Measurements from ENCODE around the gene FAM193A.

DNA sequence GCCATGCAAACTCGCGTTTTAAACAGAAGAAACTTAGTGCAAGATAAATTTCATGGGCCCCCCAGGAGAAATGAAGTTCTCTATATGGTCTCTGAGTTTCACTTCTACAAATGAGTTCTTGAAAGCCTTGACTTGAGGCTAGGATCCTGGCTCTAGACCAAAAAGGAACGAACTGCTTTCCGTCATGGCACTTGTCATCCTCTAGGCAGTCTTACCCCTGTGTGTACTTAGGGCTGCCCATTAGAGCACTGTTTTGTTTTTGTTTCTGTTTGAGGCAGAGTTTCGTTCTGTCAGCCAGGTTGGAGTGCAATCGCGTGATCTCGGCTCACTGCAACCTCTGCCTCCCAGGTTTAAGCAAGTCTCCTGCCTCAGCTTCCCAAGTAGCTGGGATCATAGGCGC lies 38.5 kb upstream of the FAM193A start:
- TF ChIP-seq, protein P1, sequence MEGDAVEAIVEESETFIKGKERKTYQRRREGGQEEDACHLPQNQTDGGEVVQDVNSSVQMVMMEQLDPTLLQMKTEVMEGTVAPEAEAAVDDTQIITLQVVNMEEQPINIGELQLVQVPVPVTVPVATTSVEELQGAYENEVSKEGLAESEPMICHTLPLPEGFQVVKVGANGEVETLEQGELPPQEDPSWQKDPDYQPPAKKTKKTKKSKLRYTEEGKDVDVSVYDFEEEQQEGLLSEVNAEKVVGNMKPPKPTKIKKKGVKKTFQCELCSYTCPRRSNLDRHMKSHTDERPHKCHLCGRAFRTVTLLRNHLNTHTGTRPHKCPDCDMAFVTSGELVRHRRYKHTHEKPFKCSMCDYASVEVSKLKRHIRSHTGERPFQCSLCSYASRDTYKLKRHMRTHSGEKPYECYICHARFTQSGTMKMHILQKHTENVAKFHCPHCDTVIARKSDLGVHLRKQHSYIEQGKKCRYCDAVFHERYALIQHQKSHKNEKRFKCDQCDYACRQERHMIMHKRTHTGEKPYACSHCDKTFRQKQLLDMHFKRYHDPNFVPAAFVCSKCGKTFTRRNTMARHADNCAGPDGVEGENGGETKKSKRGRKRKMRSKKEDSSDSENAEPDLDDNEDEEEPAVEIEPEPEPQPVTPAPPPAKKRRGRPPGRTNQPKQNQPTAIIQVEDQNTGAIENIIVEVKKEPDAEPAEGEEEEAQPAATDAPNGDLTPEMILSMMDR (IDR thresholded peaks at IDR 0.05; ENCODE audit: low read depth, low read length), result no peak
- TF ChIP-seq EZH2phosphoT487 (IDR thresholded peaks at IDR 0.05; ENCODE audit: low read depth), result no peak

Data from OCI-LY3 (cell line).